Esophagus squamous epithelium (tissue), 5 donors: ENCODE measurements around the gene PROCA1. TPM values are rescaled to one million over a fixed set of nuclear protein-coding genes. Genes with fewer than 3 reads are reported as not detected.

ENCODE experiments used
- DNase-seq: peaks from one replicate; lab custom pipeline; 2025; lab: John Stamatoyannopoulos, UW
- H3K27ac ChIP-seq, 4 donors: fragments of 200-600 bp; sonication (generic); one replicate each; pipeline ENCODE4 v1.5.1; 2016 to 2019; ENCODE audit warnings: mild to moderate bottlenecking in 1 of 4
- H3K27me3 ChIP-seq, 4 donors: fragments of 200-600 bp; sonication (generic); 1 replicate in 3 of 4; 2 replicates in 1 of 4; pipeline versions ENCODE4 v1.5.1 to v1.6.0; 2017 to 2021; ENCODE audit warnings: antibody characterized with exemption in 1 of 4
- H3K36me3 ChIP-seq, 3 donors: fragments of 200-600 bp; sonication (generic); one replicate each; pipeline ENCODE4 v1.5.1; 2016 to 2019
- H3K4me1 ChIP-seq, 3 donors: fragments of 200-600 bp; sonication (generic); one replicate each; pipeline ENCODE4 v1.5.1; 2017 to 2019
- H3K4me3 ChIP-seq, 4 donors: fragments of 200-600 bp; sonication (generic); 1 replicate in 3 of 4; 2 replicates in 1 of 4; pipeline ENCODE4 v1.5.1; 2016 to 2019; ENCODE audit warnings: mild to moderate bottlenecking in 2 of 4, moderate library complexity in 1 of 4
- H3K9me3 ChIP-seq, 3 donors: fragments of 200-600 bp; sonication (generic); one replicate each; pipeline ENCODE4 v1.5.1; 2016 to 2019
- CTCF ChIP-seq, 6 experiments: fragments of 450-650 bp in 4 of 6; fragments of 200-600 bp in 2 of 6; sonication (generic) in 2 of 6; IDR thresholded peaks; one replicate each; pipeline ENCODE4 v1.5.1; 2016 to 2019; ENCODE audit warnings: antibody characterized with exemption in 6 of 6, mild to moderate bottlenecking in 4 of 6, moderate library complexity in 4 of 6
- POLR2A ChIP-seq, 4 donors: fragments of 450-650 bp; IDR thresholded peaks; one replicate each; pipeline ENCODE4 v1.6.1; 2017; ENCODE audit warnings: antibody characterized with exemption in 4 of 4, mild to moderate bottlenecking in 4 of 4, moderate library complexity in 3 of 4
- WGBS, 2 donors: methylation state at CpG; one replicate each; pipeline ENCODE4 v1.1.5; 2018; 5-methylcytosine and 5-hydroxymethylcytosine counted together
- intact Hi-C: fragments of 100-400 bp; cut with DNase I; formaldehyde crosslinking; loops from one replicate; pipeline ENCODE4 v1.15.0; 2022
- total RNA-seq, 4 donors: library from RNA; depleted of rRNA; stranded (reverse); fragments of >200 nt; gene quantifications; one replicate each; pipeline ENCODE4 v1.1.0, GENCODE V29; 2016
- donor health status: DM: yes; HTN: yes; CAD: no.

Gene PROCA1
- total RNA-seq, 4 donors from 2014 or later: 0.48 to 1.1 (median 0.64) TPM; not detected in 1

GRCh38 chr17:28756049-28756804 lies 44.5 kb upstream of the PROCA1 start:
- H3K9me3 ChIP-seq: no peaks in the 10 kb centered on the region
- no peak overlapping the region for H3K4me3 ChIP-seq
- peak overlapping the region in 1 of 4 donors; percentile 2 for H3K27ac ChIP-seq
- peaks cover 9 to 51% (median 13%) of the 10 kb centered on the region in 3 donors for H3K36me3 ChIP-seq
- WGBS, 2 donors: 47 to 67% methylated on average over 5 of the region's 5 CpGs
- intact Hi-C loops: no loop called here
- DNase-seq: no peak
- H3K4me1 ChIP-seq: peaks cover 5 to 35% (median 7%) of the 10 kb centered on the region in 3 donors
- H3K27me3 ChIP-seq: no peaks in the 10 kb centered on the region
- TF ChIP-seq CTCF (IDR thresholded peaks at IDR 0.05): no peak
- no peak for TF ChIP-seq POLR2A (IDR thresholded peaks at IDR 0.05)

DNA sequence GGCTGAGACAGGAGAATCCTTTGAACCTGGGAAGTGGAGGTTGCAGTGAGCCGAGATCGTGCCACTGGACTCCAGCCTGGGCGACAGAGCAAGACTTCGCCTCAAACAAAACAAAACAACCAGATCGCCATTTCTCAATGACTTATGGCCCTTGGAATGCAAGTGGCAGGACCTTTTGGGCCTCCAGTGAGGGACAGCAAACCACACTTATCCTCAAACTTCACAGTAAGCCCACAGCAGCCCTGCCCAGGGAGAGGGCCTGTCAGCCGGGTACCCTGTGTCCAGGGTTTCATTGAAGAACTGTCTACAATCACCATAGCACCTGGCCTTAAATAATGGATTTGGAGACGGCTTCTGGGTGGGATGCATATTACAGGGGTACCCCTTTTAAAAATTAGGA lies 43.8 kb upstream of the PROCA1 start:
- TF ChIP-seq CTCF (IDR thresholded peaks at IDR 0.05): no peak
- no peak for TF ChIP-seq POLR2A (IDR thresholded peaks at IDR 0.05)
- intact Hi-C loops: no loop called here
- Histone ChIP-seq H3K36me3 (peaks cover 9 to 44% (median 13%) of the 10 kb centered on the region in 3 donors), H3K9me3 (no peaks in the 10 kb centered on the region), H3K4me1 (peaks cover 2 to 32% (median 4%) of the 10 kb centered on the region in 3 donors), H3K27me3 (no peaks in the 10 kb centered on the region), H3K4me3 (no peak overlapping the region), H3K27ac (no peak overlapping the region)
- WGBS, 2 donors: 83 to 90% methylated on average over 7 of the region's 7 CpGs
- no peak for DNase-seq

DNA sequence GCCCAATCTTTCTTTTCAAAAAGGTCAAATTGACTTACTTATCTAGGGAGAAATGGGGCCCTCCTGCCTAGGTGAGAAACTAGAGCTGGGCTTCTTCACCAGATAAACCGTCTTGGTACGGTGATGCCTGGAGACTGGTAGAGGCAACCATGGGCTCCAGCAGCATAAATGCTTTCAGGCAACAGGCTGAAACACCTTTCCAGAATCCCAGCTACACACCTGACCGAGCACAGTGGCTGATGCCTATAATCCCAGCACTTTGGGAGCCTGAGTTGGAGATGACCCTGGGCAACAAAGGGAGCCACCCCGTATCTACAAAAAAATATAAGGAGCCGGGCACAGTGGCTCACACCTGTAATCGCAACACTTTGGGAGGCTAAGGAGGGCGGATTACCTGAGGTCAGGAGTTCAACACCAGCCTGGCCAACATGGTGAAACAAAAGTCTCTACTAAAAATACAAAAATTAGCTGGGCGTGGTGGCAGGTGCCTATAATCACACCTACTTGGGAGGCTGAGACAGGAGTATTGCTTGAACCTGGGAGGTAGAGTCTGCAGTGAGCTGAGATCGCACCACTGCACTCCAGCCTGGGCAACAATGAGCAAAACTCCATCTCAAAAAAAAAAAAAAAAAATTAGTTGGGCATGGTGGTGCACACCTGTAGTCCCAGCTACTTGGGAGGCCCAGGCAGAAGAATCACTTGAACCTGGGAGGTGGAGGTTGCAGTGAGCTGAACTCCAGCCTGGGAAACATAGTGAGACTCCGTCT lies 40.1 kb upstream of the PROCA1 start:
- H3K9me3 ChIP-seq: no peaks in the 10 kb centered on the region
- TF ChIP-seq CTCF (IDR thresholded peaks at IDR 0.05) (no peak), POLR2A (IDR thresholded peaks at IDR 0.05) (no peak)
- intact Hi-C loops: no loop called here
- H3K36me3 ChIP-seq: peaks cover 7 to 35% (median 22%) of the 10 kb centered on the region in 3 donors
- no peak for DNase-seq
- no peak overlapping the region for H3K4me3 ChIP-seq
- no peaks in the 10 kb centered on the region for H3K27me3 ChIP-seq
- H3K4me1 ChIP-seq: peaks cover 30 to 64% (median 37%) of the 10 kb centered on the region in 3 donors
- WGBS, 2 donors: 81 to 94% methylated on average over 8 to 9 of the region's 10 CpGs
- H3K27ac ChIP-seq: no peak overlapping the region

DNA sequence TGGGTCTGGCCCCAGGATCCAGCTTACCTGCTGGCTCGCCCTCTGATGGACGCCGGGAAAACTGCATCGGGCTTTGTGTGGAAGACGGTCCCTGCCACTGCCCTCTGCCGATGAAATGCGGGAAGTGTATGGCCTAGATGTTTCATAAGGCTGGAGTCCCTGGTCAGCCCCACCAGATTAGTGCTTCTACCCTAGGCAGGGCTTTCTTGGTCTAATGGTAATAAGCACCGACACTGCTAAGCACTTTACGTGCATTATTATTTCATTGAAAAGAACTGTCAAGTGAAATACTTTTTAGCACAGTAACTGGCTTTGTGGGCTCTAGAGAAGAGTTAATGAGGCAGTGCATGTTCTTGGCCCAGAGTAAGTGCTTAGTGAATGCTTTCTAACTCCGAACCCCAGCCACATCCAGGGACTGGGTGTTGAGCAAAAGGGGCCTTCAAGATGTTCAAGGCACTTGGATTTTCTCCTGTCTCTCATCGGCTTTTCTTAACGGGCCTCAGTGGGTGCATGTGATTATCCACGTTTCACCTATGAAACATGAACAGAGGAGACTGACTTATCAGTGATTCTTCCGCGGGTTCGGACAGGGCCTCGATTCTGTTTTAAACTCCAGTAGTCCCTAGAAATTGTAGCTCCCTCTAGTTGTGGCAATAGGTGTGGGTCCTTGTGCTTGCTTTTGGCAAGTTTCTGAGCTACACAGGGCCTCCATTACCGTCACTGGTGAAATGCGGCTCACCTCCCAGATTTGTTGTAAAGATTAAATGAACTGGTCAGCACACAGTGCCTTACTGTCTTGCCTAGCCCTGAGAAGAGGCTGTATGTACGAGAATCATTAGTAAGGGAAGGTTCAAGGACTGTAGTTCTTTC lies 38.7 kb upstream of the PROCA1 start:
- peak; percentile 81 for DNase-seq
- Histone ChIP-seq H3K36me3 (peaks cover 7 to 35% (median 22%) of the 10 kb centered on the region in 3 donors), H3K9me3 (no peaks in the 10 kb centered on the region), H3K27me3 (no peaks in the 10 kb centered on the region), H3K4me3 (no peak overlapping the region), H3K27ac (peak overlapping the region; percentile 37 to 69 (median 58)), H3K4me1 (peaks cover 43 to 65% (median 51%) of the 10 kb centered on the region in 3 donors)
- TF ChIP-seq POLR2A (IDR thresholded peaks at IDR 0.05): peak in 1 of 4 donors; percentile 6
- TF ChIP-seq CTCF (IDR thresholded peaks at IDR 0.05): peak; percentile 99 to 100 (median 100)
- intact Hi-C loops: no loop called here
- WGBS, 2 donors: 20 to 40% methylated on average over 14 to 15 of the region's 20 CpGs
